HEK293T (cell line): ENCODE measurements around the gene ZNF740.

Source experiments
- ARNT ChIP-seq: fragments of 450-650 bp; IDR thresholded peaks from 2 replicates; pipeline ENCODE4 v1.6.1; 2017; ENCODE audit warnings: mild to moderate bottlenecking
- BHLHE40 ChIP-seq: fragments of 450-650 bp; IDR thresholded peaks from 2 replicates; pipeline ENCODE4 v1.6.1; 2016; ENCODE audit warnings: mild to moderate bottlenecking, moderate library complexity, borderline replicate concordance
- ELF4 ChIP-seq: fragments of 450-650 bp; IDR thresholded peaks from 2 replicates; pipeline ENCODE4 v1.6.1; 2017; ENCODE audit warnings: antibody characterized with exemption
- FOXA1 ChIP-seq: fragments of 450-650 bp; IDR thresholded peaks from 2 replicates; pipeline ENCODE4 v1.6.1; 2016; ENCODE audit warnings: mild to moderate bottlenecking
- FOXK2 ChIP-seq: fragments of 450-650 bp; IDR thresholded peaks from 2 replicates; pipeline ENCODE4 v1.6.1; 2016; ENCODE audit warnings: mild to moderate bottlenecking
- FOXM1 ChIP-seq: fragments of 450-650 bp; IDR thresholded peaks from 2 replicates; pipeline ENCODE4 v1.6.1; 2017; ENCODE audit warnings: mild to moderate bottlenecking, borderline replicate concordance
- HDGF ChIP-seq: fragments of 450-650 bp; IDR thresholded peaks from 2 replicates; pipeline ENCODE4 v1.6.1; 2017; ENCODE audit warnings: antibody characterized with exemption, borderline replicate concordance
- NFRKB ChIP-seq: fragments of 450-650 bp; IDR thresholded peaks from 2 replicates; pipeline ENCODE4 v1.6.1; 2016; ENCODE audit warnings: mild to moderate bottlenecking, moderate library complexity
- SP1 ChIP-seq: fragments of 450-650 bp; IDR thresholded peaks from 2 replicates; pipeline ENCODE4 v1.6.1; 2017
- SUZ12 ChIP-seq: fragments of 450-650 bp; IDR thresholded peaks from 2 replicates; pipeline ENCODE4 v1.6.1; 2016; ENCODE audit warnings: mild to moderate bottlenecking
- TARDBP ChIP-seq: fragments of 450-650 bp; IDR thresholded peaks from 2 replicates; pipeline ENCODE4 v1.6.1; 2016
- ZNF384 ChIP-seq: fragments of 450-650 bp; IDR thresholded peaks from 2 replicates; pipeline ENCODE4 v1.6.1; 2016

GRCh38 chr12:53190108-53190729 lies 9.7 kb downstream of the ZNF740 start:
- TF ChIP-seq ARNT (no peak), BHLHE40 (no peak), FOXM1 (no peak), ELF4 (no peak), SP1 (no peak), TARDBP (no peak), SUZ12 (no peak), NFRKB (no peak), ZNF384 (no peak), FOXK2 (no peak), HDGF (no peak), FOXA1 (no peak)
